HCT116 (cell line): ENCODE results near the gene OPN4.

Source experiments
- CEBPB ChIP-seq: IDR thresholded peaks from 2 replicates; pipeline ENCODE4 v1.6.1; 2012; ENCODE audit warnings: low read depth
- EZH2 ChIP-seq: fragments of 200-600 bp; sonication (generic); IDR thresholded peaks from 2 replicates; pipeline ENCODE4 v1.6.1; 2017; ENCODE audit warnings: antibody characterized with exemption, mixed run types
- EZH2phosphoT487 ChIP-seq: fragments of 200-600 bp; IDR thresholded peaks from 2 replicates; pipeline ENCODE4 v1.6.1; 2018; ENCODE audit warnings: antibody characterized with exemption, borderline replicate concordance
- MAX ChIP-seq: IDR thresholded peaks from 2 replicates; pipeline ENCODE4 v1.6.1; 2012
- POLR2AphosphoS5 ChIP-seq: IDR thresholded peaks from 2 replicates; pipeline ENCODE4 v1.6.1; 2011; ENCODE audit warnings: mild to moderate bottlenecking, low read depth, low read length, moderate library complexity
- REST ChIP-seq: IDR thresholded peaks from 2 replicates; pipeline ENCODE4 v1.6.1; 2012; ENCODE audit warnings: low read depth
- SP1 ChIP-seq: IDR thresholded peaks from 2 replicates; pipeline ENCODE4 v1.6.1; 2012; ENCODE audit warnings: low read depth
- TCF7L2 ChIP-seq: IDR thresholded peaks from 2 replicates; pipeline ENCODE4 v1.7.0; 2011; ENCODE audit warnings: borderline replicate concordance, inconsistent platforms; ENCODE audit not compliant: insufficient read depth, insufficient read length; ENCODE audit errors: extremely low read depth
- YY1 ChIP-seq: IDR thresholded peaks from 2 replicates; pipeline ENCODE4 v1.6.1; 2011; ENCODE audit warnings: low read length, low read depth, moderate library complexity, mild to moderate bottlenecking; ENCODE audit not compliant: insufficient replicate concordance; ENCODE audit errors: extremely low read depth
- ZFX ChIP-seq: fragments of 450-650 bp; IDR thresholded peaks from 2 replicates; pipeline ENCODE4 v1.6.1; 2017
- ZNF274 ChIP-seq: fragments of 200-500 bp; sonication (Bioruptor generic); IDR thresholded peaks from 2 replicates; pipeline ENCODE4 v1.6.1; 2014; ENCODE audit warnings: mild to moderate bottlenecking, low read depth, low read length, inconsistent platforms
- TF ChIP-seq, protein P1 (sequence below), 3 experiments: fragments of 200-600 bp in 1 of 3; sonication (generic) in 1 of 3; IDR thresholded peaks in 2 of 3; conservative IDR thresholded peaks in 1 of 3; 2 replicates each; pipeline ENCODE4 v1.5.1; 2012 to 2017; ENCODE audit warnings: low read depth in 2 of 3, low read length in 2 of 3, antibody characterized with exemption in 1 of 3, borderline replicate concordance in 1 of 3, control low read depth in 1 of 3, mild to moderate bottlenecking in 1 of 3, mixed read lengths in 1 of 3, mixed run types in 1 of 3, moderate library complexity in 1 of 3; ENCODE audit not compliant: insufficient read depth in 1 of 3
- TF ChIP-seq, protein P2 (sequence below): IDR thresholded peaks from 2 replicates; pipeline ENCODE4 v1.6.1; 2012
- TF ChIP-seq, protein P3 (sequence below): IDR thresholded peaks from 2 replicates; pipeline ENCODE4 v1.6.1; 2011; ENCODE audit warnings: mild to moderate bottlenecking, low read length, moderate library complexity; ENCODE audit not compliant: insufficient replicate concordance; ENCODE audit errors: extremely low read depth

DNA sequence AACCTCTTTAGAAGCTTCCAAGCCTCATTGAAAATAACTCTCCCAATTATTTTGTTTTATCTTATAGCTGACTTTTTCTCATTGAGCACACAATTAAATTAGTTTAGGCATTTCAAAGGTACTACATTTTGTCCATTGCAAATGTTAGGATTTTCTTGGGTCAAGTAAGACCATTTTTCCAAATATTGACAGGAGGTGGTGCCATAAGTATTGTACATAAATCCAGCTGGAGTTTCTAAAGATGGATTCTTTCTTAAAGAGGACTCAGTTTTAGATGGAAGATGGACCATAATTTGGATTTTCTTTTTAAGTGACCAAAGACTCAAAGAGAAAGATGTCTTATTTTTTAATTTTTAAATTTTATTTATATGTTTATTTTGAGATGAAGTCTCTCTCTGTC is 12.3 kb upstream of the OPN4 start:
- no peak for TF ChIP-seq TCF7L2
- TF ChIP-seq, protein P1, sequence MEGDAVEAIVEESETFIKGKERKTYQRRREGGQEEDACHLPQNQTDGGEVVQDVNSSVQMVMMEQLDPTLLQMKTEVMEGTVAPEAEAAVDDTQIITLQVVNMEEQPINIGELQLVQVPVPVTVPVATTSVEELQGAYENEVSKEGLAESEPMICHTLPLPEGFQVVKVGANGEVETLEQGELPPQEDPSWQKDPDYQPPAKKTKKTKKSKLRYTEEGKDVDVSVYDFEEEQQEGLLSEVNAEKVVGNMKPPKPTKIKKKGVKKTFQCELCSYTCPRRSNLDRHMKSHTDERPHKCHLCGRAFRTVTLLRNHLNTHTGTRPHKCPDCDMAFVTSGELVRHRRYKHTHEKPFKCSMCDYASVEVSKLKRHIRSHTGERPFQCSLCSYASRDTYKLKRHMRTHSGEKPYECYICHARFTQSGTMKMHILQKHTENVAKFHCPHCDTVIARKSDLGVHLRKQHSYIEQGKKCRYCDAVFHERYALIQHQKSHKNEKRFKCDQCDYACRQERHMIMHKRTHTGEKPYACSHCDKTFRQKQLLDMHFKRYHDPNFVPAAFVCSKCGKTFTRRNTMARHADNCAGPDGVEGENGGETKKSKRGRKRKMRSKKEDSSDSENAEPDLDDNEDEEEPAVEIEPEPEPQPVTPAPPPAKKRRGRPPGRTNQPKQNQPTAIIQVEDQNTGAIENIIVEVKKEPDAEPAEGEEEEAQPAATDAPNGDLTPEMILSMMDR (IDR thresholded peaks at IDR 0.05 in 2 of 3, conservative IDR thresholded peaks at IDR 0.05 in 1 of 3; ENCODE audit: borderline replicate concordance in 1 of 3, insufficient read depth in 1 of 3, low read depth in 2 of 3, low read length in 2 of 3): no peak
- no peak for TF ChIP-seq EZH2
- TF ChIP-seq POLR2AphosphoS5: no peak
- TF ChIP-seq SP1: no peak
- no peak for TF ChIP-seq MAX
- no peak for TF ChIP-seq REST
- TF ChIP-seq, protein P2, sequence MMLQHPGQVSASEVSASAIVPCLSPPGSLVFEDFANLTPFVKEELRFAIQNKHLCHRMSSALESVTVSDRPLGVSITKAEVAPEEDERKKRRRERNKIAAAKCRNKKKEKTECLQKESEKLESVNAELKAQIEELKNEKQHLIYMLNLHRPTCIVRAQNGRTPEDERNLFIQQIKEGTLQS: no peak
- no peak for TF ChIP-seq ZFX
- TF ChIP-seq, protein P3, sequence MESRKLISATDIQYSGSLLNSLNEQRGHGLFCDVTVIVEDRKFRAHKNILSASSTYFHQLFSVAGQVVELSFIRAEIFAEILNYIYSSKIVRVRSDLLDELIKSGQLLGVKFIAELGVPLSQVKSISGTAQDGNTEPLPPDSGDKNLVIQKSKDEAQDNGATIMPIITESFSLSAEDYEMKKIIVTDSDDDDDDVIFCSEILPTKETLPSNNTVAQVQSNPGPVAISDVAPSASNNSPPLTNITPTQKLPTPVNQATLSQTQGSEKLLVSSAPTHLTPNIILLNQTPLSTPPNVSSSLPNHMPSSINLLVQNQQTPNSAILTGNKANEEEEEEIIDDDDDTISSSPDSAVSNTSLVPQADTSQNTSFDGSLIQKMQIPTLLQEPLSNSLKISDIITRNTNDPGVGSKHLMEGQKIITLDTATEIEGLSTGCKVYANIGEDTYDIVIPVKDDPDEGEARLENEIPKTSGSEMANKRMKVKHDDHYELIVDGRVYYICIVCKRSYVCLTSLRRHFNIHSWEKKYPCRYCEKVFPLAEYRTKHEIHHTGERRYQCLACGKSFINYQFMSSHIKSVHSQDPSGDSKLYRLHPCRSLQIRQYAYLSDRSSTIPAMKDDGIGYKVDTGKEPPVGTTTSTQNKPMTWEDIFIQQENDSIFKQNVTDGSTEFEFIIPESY: no peak
- no peak for TF ChIP-seq CEBPB
- no peak for TF ChIP-seq YY1
- no peak for TF ChIP-seq ZNF274
- TF ChIP-seq EZH2phosphoT487: no peak
